Activated naive CD4-positive, alpha-beta T cell (primary cell): ENCODE data around the gene TMEM59L.
"Not testable (repeated sequence)": the region's sequence is repeated elsewhere in the genome, so short reads cannot be mapped to it uniquely, and the experiment has no call there.

Experiments used
- DNase-seq, 4 experiments: peaks; one replicate each; lab custom pipeline; 2025; lab: John Stamatoyannopoulos, UW

The TMEM59L gene

DNA sequence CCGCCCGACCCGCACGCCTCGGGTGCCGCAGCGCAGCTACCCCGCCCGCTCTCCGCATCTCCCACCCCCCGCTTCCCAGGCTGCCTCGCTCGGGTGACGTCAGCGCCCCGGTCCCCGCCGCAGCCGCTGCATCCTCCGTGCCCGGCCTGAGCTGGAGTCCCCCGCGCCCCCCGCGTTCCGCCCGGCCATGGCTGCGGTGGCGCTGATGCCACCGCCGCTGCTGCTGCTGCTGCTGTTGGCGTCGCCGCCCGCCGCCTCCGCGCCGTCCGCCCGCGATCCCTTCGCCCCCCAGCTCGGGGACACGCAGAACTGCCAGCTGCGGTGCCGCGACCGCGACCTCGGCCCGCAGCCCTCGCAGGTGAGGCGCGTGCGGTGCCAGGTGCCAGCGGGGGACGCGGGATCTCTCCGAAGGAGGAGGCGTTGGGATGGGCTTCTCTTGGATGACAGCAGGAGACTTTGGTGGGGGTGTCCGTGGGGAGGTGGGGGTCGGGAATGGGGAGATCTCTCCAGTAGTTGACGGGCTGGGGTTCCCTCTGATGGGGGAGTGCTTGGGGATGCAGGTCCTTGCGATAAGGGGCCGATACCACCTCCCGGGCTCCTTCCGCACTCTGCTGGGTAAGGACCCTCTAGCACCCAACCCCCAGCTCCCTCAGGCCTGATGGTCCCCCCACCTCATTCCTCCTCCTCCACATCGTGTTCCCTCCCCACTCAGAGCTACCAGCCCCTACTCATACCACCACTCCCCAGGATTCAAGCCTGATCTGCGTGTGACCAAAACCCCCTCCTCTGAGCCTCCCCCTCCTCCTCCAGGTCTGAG lies at the start of gene TMEM59L:
Gene TMEM59L, plus strand, starts transcription at position 99 of the 817 bp plus-strand sequence. Its CDS starts 89 bp downstream, at position 188.
- DNase-seq: peak in 1 of 4 experiments; percentile 42

DNA sequence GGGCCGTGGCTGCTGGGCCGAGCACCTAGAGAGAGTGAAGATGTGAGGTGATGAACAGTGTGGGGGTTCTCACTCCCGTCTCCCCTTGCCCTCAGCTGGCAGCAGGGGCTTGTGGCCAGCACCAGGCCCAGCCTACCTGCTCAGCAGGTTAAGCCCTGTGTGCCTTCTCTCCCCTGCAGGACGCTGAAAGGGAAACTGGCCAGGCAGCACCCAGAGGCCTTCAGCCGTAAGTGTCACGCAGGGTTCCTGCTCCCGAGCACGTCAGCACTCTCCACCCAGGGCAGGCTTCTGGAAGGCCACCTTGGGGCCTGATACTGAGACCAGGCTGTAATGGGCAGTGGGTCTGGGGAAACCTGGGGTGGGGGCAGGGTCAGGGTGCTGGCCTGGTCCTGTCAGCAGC lies 45.7 kb upstream of the TMEM59L start:
- no peak for DNase-seq

DNA sequence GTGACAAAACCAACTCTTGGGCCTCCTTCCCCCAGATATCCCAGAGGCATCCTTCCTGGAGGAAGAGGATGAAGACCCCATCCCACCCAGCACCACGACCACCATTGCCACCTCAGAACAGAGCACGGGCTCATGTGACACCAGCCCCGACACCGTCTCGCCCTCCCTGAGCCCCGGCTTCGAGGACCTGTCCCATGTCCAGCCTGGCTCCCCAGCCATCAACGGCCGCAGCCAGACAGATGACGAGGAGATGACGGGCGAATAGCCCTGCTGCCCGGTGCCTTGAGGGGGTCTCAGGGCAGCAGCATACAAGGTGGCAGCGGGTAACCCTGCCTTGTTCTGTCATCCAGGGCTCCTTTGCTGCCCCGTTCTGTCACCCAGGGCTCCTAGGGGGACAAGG lies 44.3 kb upstream of the TMEM59L start:
- DNase-seq: no peak

DNA sequence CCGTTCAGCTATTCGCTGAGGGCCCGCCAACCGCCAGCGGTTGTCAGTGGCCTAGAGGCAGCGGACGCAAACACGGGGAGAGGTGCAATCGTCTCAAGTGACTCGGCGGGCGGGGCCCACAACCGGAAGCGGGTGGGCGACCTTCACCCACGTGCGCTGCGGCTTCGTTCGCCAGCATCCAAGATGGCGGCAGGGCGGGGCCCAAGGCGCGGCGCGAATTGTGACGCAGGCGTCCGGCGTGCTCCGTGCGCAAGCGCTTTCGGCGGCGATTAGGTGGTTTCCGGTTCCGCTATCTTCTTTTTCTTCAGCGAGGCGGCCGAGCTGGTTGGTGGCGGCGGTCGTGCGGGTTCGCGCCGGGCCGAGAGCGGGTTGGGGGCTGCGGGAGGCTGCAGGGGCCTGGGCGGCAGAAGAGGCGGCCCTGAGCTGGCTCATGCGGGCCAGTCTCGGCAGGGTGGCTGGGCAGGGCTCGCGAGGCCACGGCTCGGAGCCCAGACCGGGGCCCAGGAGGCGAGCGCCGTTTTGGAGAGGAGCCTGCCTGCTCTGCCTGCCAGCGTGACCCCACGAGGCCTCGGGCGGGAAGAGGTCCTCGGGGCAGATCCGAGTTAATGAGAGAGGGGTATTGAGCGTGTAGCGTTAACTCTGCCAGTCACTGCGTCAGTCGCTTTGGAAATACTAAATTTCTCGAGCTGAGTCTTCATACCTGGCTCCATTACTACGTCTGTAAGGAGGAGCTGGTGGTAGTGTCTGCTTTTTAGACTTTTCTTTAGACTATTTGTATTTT lies 40.9 kb upstream of the TMEM59L start, which contains the start of gene UBA52:
Gene UBA52, plus strand, starts transcription at position 294 of the 781 bp plus-strand sequence. CDS start 1,444 bp downstream, outside the sequence.
- peak; percentile 96 to 98 (median 98) for DNase-seq

DNA sequence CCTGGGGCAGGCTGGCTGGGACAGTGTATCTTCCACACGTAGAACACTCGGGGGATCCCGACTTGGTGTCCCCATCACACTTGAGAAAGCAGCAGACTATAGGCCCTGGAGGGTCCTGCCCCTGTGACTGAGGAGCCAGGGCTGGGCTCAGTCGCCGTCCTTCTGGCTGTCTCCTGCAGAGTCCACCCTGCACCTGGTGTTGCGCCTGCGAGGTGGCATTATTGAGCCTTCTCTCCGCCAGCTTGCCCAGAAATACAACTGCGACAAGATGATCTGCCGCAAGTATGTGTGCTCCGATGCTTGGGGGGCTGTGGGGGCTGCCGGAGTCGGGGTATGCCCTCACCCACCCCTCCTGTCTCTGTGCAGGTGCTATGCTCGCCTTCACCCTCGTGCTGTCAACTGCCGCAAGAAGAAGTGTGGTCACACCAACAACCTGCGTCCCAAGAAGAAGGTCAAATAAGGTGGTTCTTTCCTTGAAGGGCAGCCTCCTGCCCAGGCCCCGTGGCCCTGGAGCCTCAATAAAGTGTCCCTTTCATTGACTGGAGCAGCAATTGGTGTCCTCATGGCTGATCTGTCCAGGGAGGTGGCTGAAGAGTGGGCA lies 37.9 kb upstream of the TMEM59L start:
- DNase-seq: no peak

DNA sequence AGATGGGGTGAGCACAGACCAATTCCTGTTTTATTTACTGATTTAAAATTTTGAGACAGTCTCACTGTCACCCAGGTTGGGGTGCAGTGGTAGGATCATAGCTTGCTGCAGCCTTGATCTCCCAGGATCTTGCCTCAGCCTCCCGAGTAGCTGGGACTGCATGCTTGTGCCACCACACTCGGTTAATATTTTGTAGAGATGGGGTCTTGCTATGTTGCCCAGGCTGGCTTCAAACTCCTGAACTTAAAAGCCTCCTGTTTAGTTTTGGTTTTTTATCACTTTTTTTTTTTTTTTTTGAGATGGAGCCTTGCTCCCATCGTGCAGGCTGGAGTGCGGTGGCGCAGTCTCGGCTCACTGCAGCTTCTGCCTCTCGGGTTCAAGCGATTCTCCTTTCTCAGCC lies 36.3 kb upstream of the TMEM59L start:
- no peak for DNase-seq

DNA sequence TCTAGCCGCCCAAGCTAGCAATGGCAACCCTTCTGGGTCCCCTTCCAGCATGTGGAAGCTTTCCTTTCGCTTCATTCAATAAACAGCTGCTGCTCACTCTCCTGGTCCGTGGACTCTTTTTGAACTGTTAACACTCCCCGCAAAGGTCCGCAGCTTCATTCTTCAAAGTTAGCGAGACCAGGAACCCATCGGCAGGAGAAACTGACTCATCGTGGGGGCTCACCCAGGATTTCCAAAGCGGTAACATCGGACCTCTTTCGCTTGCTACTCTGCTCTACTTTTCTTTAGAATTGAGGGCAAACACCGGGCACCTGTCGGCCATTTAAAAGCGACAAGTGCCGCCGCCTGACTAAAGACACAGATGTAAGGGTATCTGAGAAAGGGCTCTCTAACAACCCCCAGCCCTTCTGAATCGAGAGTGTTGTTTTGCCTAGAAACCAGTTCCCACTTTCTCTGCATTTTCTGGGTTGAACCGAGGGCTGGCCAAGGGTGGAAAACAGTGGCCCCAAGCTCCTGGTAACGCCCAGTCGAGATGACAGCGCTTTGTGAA lies 35.2 kb upstream of the TMEM59L start:
- no peak for DNase-seq

DNA sequence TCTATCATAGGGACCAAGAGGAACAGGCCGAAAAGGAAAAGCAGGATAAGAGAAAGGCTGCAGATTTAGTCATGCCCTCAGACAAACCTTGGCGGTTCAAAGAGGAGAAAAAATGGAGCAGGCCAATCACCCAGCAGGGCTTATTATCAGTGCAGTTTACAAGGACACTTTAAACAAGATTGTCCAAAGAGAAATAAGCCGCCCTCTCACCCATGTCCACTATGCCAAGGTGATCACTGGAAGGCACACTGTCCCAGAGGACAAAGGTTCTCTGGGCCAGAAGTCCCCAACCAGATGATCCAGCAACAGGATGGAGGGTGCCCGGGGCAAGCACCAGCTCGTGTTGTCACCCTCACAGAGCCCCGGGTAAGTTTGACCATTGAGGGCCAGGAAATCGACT lies 32.4 kb upstream of the TMEM59L start:
- no peak for DNase-seq

DNA sequence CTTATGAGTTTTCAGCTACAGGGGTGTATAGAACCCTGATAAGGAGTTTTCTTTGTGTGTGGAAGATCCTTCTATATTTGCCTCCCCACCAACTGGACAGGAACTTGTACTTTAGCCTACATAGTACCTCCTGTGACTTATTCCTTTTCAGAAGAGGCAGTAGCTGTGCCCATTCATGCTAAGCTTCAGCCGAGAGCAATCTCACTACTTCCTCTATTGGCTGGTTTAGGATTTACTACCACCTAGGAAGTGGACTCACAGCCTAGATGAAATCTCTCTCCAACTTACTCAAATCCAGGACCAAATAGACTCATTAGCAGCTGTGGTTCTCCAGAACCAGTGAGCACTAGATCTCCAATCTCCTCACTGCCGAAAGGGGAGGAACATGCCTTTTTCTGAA lies 26.4 kb upstream of the TMEM59L start:
- no peak for DNase-seq

DNA sequence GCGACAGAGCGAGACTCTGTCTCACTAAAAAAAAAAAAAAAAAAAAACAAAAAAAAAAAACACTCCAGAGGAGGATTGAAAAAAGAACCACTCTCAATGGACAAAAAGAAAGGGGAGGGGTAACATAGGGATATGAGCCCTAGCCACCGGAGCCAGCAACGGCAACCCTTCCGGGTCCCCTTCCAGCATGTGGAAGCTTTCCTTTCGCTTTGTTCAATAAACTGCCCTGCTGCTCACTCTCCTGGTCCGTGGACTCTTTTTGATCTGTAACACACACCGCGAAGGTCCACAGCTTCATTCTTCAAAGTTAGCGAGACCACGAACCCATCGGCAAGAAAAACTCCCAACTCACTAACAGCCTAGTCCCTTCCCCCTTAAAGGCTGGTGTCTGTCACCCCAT lies 25.1 kb upstream of the TMEM59L start:
- no peak for DNase-seq

DNA sequence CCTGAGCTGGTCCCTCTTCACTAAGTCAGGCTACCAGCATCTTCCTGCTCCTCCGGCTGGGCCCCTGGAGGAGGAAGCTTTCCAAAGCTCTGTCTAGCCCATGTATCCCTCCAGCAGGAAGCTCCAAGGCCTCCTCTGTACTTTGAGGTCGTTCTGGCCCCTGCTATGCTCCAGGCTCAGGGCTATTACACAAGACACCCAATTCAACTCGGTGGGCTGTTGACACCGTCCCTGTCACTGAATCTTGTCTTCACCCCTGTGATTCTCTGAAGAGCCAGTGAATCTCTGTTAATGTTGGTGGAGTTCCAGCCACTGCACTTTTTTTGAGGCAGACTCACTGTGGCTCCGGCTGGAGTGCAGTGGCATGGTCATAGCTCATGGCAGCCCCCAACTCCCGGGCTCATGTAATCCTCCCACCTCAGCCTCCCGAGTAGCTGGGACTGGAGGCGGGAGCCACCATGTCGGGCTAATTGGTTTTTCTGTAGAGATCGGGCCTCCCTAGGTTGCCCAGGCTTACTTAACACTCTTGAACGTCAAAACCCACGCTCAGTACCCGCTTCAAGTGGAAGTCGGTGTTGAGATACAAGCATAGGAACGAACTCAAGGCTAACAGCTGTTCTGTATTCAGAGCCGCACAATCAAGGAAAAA lies 24.6 kb upstream of the TMEM59L start:
- no peak for DNase-seq

DNA sequence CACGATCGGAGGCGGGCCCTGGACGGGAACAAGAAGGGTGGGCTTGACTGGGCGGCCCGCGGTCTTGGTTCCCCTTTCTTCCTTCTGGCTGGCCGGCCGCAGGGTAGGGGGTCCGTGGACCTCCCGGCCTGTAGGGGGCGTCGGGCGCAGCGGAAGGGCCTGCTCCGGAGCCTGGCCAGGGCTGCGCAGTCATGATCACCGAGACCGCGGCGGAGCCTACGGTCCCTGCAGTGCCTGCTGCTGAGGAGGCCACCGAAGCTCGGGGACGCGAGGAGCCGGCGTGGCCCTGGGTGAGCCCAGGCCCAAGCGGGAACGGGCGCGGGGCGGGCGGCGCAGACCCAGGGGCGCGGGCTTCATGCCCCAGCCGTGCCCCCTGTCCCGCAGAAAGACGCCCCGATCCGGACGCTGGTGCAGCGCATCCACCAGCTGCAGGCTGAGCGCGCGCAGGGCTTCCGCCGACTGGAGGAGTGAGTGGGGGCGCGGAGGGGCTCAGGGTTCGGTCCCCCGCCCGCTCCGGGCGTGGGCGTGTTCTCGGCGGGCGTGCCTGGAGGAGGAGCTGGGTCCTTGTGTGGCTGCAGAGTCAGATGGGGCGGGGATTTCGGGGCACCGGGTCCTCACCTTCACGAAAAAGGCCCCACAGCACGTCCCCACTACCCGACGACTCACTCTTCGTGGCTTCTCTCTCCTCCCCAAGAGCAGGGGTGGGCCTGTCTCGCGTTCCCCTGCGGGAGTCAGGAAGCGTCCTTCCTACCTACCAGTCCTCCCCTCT lies 23.9 kb upstream of the TMEM59L start, which contains the start of gene REX1BD:
Gene REX1BD, plus strand, starts transcription at position 188 of the 769 bp plus-strand sequence. Its CDS starts 4 bp downstream, at position 192.
- DNase-seq: peak; percentile 70 to 88 (median 76)

DNA sequence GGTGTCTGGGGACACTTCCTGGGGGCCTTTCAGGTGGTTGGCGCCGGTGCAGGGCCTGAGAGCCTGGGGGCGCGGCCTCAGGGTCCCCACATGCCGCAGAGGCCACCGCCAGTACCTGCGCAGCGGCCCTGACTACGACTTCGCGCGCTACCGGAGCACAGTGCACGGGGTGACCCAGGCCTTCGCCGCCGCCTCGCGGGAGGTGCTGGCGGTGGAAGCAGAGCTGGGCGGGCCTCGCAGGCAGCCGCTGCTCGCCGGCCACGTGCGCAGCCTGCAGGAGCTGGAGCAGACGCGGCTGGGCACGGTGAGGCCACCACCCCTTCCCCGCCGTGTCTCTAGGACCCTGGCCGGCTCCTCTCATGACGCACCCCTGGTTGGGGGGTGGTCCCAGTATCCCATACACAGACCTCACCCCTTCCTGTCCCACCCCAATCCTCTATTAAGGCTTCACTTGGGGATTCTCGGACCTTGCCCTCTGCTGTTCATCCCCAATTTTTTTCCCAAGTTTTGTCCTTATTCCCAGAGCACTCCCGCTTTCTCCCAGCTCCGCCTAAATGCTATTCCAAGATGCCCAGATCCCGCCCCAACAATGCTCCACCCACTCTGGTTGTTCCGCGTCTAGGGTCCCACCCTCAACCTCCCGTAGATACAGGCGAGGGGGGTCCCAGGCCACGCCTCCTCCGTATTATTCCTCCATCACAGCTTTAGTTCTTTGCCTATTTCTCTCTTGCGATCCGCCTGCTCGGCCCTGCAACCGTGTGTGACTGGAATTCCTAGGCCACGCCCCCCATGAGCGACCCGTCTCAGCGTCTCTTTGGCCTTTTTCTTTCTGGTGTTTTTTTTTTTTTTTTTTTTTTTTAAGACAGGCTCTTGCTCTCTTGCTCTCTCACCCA lies 23.0 kb upstream of the TMEM59L start:
- DNase-seq: peak in 3 of 4 experiments; percentile 61 to 74 (median 63)

DNA sequence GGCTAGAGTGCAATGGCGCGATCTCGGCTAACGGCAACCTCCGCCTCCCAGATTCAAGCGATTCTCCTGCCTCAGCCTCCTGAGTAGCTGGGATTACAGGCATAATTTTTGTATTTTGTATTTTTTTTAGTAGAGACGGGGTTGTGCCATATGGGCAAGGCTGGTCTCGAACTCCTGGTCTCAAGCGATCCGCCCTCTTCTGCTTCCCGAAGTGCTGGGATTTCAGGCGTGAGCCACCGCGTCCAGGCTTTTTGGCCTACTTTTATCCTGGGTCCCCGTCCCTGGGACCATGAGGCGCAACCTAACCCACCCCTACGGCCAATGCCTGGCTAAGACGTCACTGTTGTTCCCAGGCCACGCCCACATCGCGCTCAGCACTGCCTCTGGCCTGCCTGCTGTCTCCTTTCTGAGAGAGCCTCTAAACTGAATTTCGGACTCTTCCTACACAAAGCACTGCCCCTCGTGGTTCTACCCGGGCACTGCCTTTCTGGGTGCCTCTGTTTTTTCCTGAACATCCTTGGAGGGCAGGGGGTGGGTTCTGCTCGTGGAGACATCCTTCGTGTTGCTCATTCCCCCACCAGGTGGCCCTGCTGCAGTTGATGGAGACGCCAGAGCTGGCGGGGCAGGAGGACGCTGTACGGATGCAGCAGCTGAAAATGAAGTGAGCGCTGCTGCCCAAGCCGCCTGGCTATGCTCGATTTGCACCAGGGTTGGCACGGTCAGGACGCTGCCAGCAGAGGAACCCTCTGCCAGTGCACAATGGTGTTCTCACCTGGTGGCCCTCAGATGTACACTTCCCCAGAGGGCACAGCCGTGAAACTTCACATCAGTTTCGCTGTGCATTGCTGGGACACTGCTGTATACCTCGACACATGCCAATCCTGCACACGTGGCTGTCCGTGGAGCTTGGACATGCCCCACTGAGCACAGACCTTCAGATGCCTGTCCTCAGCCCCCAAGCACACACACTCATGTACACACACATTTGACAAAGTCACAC lies 22.1 kb upstream of the TMEM59L start:
- DNase-seq: no peak

DNA sequence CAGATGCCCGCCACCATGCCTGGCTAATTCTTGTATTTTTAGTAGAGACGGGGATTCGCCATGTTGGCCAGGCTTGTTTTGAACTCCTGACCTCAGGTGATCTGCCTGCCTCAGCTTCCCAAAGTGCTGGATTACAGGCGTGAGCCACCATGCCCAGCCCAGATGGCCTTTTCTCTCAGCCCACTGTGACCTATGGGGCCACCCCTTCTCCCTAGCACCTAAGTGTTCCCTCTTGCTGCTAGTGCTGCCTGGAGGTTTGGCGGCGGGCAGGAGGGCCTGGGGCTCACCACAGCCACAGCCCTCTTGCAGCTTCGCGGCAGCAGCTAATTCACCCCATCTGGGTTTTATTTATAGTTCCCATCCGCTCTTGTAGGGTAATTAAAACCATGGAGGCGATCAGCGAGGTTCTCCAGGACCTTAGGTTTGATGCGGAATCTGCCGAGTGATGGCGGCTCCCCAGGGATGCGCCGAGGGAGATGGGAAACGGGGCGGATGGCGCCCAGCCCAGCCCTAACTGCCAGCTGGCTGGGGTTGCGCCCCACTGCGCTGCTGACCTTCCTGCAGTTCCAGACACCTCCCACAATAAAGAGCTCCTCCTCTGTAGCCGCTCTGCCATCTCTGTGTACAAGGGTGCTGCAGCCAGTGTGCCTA lies 20.8 kb upstream of the TMEM59L start:
- no peak for DNase-seq

DNA sequence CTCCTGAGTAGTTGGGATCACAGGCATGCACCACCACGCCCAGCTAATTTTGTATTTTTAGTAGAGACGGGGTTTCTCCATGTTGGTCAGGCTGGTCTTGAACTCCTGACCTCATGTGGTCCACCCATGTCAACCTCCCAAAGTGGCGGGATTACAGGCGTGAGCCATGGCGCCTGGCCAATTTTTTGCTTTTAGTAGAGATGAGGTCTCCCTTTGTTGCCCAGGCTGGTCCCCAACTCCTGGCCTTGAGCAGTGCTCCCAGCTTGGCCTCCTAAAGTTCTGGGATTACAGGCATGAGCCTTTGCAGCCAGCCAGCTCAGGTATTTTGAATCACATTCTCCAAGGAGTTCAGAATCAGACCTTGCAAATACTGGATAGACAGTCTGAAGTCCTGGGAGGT lies 19.9 kb upstream of the TMEM59L start:
- not testable (repeated sequence) for DNase-seq

DNA sequence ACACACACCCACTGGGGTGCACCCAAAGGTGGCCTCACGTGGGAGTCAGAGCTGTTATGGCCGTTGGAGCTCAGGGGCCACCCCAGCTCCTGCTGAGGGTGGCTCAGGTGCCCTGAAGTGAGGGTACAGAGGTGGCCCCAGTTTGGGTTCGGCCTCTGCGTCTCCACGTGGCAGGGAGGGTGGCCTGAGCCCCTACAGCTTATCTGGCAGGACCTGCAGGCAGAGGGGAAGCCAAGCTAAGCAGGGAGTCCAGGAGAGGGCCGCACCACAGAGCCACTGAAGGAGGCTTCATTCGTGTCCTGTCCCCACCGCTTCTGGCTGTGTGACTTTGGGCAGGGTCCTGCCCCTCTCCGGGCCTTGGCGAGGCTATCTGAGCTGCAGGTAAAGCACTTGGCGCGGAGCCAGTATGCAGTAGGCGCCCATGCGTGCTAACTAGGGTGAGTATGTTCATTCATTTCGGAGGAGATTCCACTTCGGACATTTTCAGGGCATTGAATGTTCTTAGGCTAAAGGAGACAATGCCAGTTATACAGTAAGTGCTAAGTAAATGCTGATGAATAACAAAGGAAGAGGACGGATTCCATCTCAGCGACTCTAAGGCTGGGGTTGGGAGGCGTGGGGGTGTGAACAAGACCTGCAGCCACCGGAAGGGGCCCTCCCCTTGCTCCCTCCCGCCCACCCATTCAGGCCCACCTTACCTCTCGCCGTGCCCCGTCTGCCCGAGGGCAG lies 19.1 kb upstream of the TMEM59L start:
- no peak for DNase-seq
